Smooth muscle cell (in vitro differentiated cells): Measurements from ENCODE around the gene ALDH3A1. TPM values are rescaled to one million over a fixed set of nuclear protein-coding genes. Genes with fewer than 3 reads are reported as not detected.

Experiments used
- DNase-seq: peaks from one replicate; lab custom pipeline; 2025; ENCODE audit not compliant: unreplicated experiment; lab: John Stamatoyannopoulos, UW
- H2AFZ ChIP-seq: fragments of 200-600 bp; sonication (generic); 2 replicates; pipeline ENCODE4 v1.6.0; 2016; ENCODE audit warnings: antibody characterized with exemption, low read depth, mild to moderate bottlenecking
- H3F3A ChIP-seq: fragments of 200-600 bp; sonication (generic); 2 replicates; pipeline ENCODE4 v1.6.0; 2017; ENCODE audit warnings: antibody characterized with exemption, low read depth
- H3K27ac ChIP-seq: fragments of 200-600 bp; sonication (generic); 2 replicates; pipeline ENCODE4 v1.5.1; 2016; ENCODE audit warnings: low read depth, mild to moderate bottlenecking
- H3K27me3 ChIP-seq: fragments of 200-600 bp; sonication (generic); 2 replicates; pipeline ENCODE4 v1.6.1; 2016; ENCODE audit warnings: low read depth, mild to moderate bottlenecking
- H3K36me3 ChIP-seq: fragments of 200-600 bp; sonication (generic); 2 replicates; pipeline ENCODE4 v1.5.1; 2016; ENCODE audit warnings: low read depth
- H3K4me1 ChIP-seq: fragments of 200-600 bp; sonication (generic); 2 replicates; pipeline ENCODE4 v1.5.1; 2016; ENCODE audit warnings: low read depth
- H3K4me2 ChIP-seq: fragments of 200-600 bp; sonication (generic); 2 replicates; pipeline ENCODE4 v1.6.0; 2016; ENCODE audit warnings: mild to moderate bottlenecking
- H3K4me3 ChIP-seq: fragments of 200-600 bp; sonication (generic); 2 replicates; pipeline ENCODE4 v1.5.1; 2016; ENCODE audit warnings: mild to moderate bottlenecking
- H3K79me2 ChIP-seq: fragments of 200-600 bp; sonication (generic); 2 replicates; pipeline ENCODE4 v1.6.0; 2016; ENCODE audit warnings: low read depth, mild to moderate bottlenecking
- H3K9ac ChIP-seq: fragments of 200-600 bp; sonication (generic); 2 replicates; pipeline ENCODE4 v1.6.0; 2016; ENCODE audit warnings: low read depth
- H3K9me3 ChIP-seq: fragments of 200-600 bp; sonication (generic); replicated peaks from 2 replicates; pipeline ENCODE4 v1.5.1; 2016; ENCODE audit warnings: low read depth
- H4K20me1 ChIP-seq: fragments of 200-600 bp; sonication (generic); 2 replicates; pipeline ENCODE4 v1.6.0; 2016; ENCODE audit warnings: low read depth
- CTCF ChIP-seq: fragments of 200-600 bp; sonication (generic); IDR thresholded peaks from 2 replicates; pipeline ENCODE4 v1.5.1; 2017; ENCODE audit warnings: borderline replicate concordance, mild to moderate bottlenecking, antibody characterized with exemption; ENCODE audit not compliant: insufficient read depth, poor library complexity, severe bottlenecking
- WGBS: methylation state at CpG from one replicate; pipeline ENCODE4 v1.1.7; 2016; ENCODE audit warnings: low lambda C conversion rate; 5-methylcytosine and 5-hydroxymethylcytosine counted together
- polyA plus RNA-seq: library from polyadenylated mRNA; unstranded; fragments of >200 nt; fragmentation: Nextera tagmentation; extraction: Ambion mirVana; gene quantifications from 2 replicates; pipeline ENCODE4 v1.2.1, GENCODE V29; 2016
- total RNA-seq: library from RNA; depleted of rRNA; stranded (reverse); fragments of >200 nt; gene quantifications from 2 replicates; pipeline ENCODE4 v1.2.3, GENCODE V29; 2014

ALDH3A1 gene
- total and polyA plus RNA-seq, 2 experiments from 2014 or later, result 0.18 TPM; not detected in 1

DNA sequence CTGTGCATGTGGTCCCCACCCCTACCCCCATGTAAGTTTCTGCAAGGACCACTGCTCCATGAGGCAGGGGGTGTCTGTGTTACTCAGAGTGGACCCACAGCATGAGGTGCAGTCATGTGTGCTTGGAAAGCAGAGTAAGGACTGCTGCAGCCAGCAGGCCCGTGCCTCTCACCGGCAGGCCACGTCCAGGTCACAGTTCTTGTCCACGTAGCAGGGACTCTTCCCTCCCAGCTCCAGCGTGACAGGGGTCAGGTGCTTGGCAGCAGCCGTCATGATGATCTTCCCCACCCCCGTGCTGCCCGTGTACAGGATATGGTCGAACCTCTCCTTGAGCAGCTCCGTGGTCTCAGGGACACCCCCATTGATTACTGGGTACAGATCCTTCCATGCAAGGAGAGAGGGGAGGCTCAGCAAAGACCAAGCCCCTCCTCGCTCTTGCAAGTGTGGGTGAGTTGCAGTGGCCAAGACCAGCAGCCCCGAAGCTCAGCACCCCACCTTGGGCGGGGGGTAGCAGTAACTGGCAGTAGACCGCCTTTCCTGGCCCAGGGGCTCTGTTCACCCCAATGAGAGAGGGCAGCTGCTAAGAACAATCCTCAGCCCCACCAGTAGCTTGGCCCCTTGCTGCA lies 6.2 kb downstream of the ALDH3A1 start:
- H3K79me2 ChIP-seq, result no peaks in the 10 kb centered on the region
- no peak overlapping the region for H3K27ac ChIP-seq
- H4K20me1 ChIP-seq, result no peaks in the 10 kb centered on the region
- peaks cover 6% of the 10 kb centered on the region for H3K4me1 ChIP-seq
- no peak for DNase-seq
- H3K4me3 ChIP-seq, result no peak overlapping the region
- peaks cover 7% of the 10 kb centered on the region for H3K27me3 ChIP-seq
- H3K36me3 ChIP-seq, result no peaks in the 10 kb centered on the region
- H3K4me2 ChIP-seq, result no peak overlapping the region
- H2AFZ ChIP-seq, result no peak overlapping the region
- no peak overlapping the region for H3K9ac ChIP-seq
- no peak for TF ChIP-seq CTCF
- H3F3A ChIP-seq, result no peaks in the 10 kb centered on the region
- 97% methylated on average over 14 of the region's 14 CpGs for WGBS
- H3K9me3 ChIP-seq, result no peaks in the 10 kb centered on the region

GRCh38 chr17:19740933-19741332 lies 7.2 kb downstream of the ALDH3A1 start:
- Histone ChIP-seq H2AFZ (no peak overlapping the region), H4K20me1 (no peaks in the 10 kb centered on the region), H3K9ac (no peak overlapping the region), H3K4me1 (peaks cover 6% of the 10 kb centered on the region), H3K27me3 (peaks cover 7% of the 10 kb centered on the region), H3K36me3 (no peaks in the 10 kb centered on the region), H3K27ac (no peak overlapping the region), H3K4me3 (no peak overlapping the region), H3F3A (no peaks in the 10 kb centered on the region), H3K79me2 (no peaks in the 10 kb centered on the region), H3K9me3 (no peaks in the 10 kb centered on the region), H3K4me2 (no peak overlapping the region)
- no peak for TF ChIP-seq CTCF
- DNase-seq, result no peak
- 88% methylated on average over 7 of the region's 7 CpGs for WGBS

- Histone ChIP-seq H3K4me1 (no peaks in the 10 kb centered on the region), H3K27me3 (no peaks in the 10 kb centered on the region), H4K20me1 (no peaks in the 10 kb centered on the region), H3K79me2 (no peaks in the 10 kb centered on the region), H3K9me3 (no peaks in the 10 kb centered on the region), H3K9ac (no peak overlapping the region), H3K27ac (no peak overlapping the region), H3K4me3 (no peak overlapping the region), H3F3A (no peaks in the 10 kb centered on the region), H3K36me3 (no peaks in the 10 kb centered on the region), H2AFZ (no peak overlapping the region), H3K4me2 (no peak overlapping the region)
- WGBS, result 91% methylated on average over 26 of the region's 26 CpGs
- no peak for DNase-seq
- no peak for TF ChIP-seq CTCF
These were observed 8.6 kb downstream of the ALDH3A1 start for GRCh38 chr17:19739241-19740201.
